ENCODE measurements around the gene WNK4.

- no peak for TF ChIP-seq CTCF (IDR thresholded peaks at IDR 0.05; ENCODE audit: low read length)
- no peak for TF ChIP-seq EZH2 (optimal IDR thresholded peaks at IDR 0.05; ENCODE audit: low read depth, low read length)
These were observed 52.7 kb downstream of the WNK4 start, which contains the start of gene PSME3 for GRCh38 chr17:42832934-42833766.

All from MM.1S (cell line).